Hepatocyte (in vitro differentiated cells): ENCODE measurements around the gene BMP4. TPM values are rescaled to one million over a fixed set of nuclear protein-coding genes. Genes with fewer than 3 reads are reported as not detected.

Experiments used
- DNase-seq: peaks from one replicate; pipeline ENCODE4 v3.0.0-alpha.2; 2016; ENCODE audit warnings: low spot score
- H2AFZ ChIP-seq: fragments of 200-600 bp; sonication (generic); 2 replicates; pipeline ENCODE4 v1.6.0; 2016; ENCODE audit warnings: antibody characterized with exemption, mild to moderate bottlenecking
- H3K27ac ChIP-seq: fragments of 200-600 bp; sonication (generic); 2 replicates; pipeline ENCODE4 v1.5.1; 2016; ENCODE audit warnings: mild to moderate bottlenecking
- H3K27me3 ChIP-seq: fragments of 200-600 bp; sonication (generic); 2 replicates; pipeline ENCODE4 v1.6.1; 2016
- H3K36me3 ChIP-seq: fragments of 200-600 bp; sonication (generic); replicated peaks from 2 replicates; pipeline ENCODE4 v1.5.1; 2016; ENCODE audit warnings: low read depth; ENCODE audit not compliant: insufficient read depth
- H3K4me1 ChIP-seq: fragments of 200-600 bp; sonication (generic); 2 replicates; pipeline ENCODE4 v1.5.1; 2016; ENCODE audit warnings: mild to moderate bottlenecking, moderate library complexity; ENCODE audit not compliant: insufficient read depth
- H3K4me2 ChIP-seq: fragments of 200-600 bp; sonication (generic); 2 replicates; pipeline ENCODE4 v1.6.0; 2016
- H3K4me3 ChIP-seq: fragments of 200-600 bp; sonication (generic); 2 replicates; pipeline ENCODE4 v1.5.1; 2016; ENCODE audit warnings: mild to moderate bottlenecking
- H3K79me2 ChIP-seq: fragments of 200-600 bp; sonication (generic); 2 replicates; pipeline ENCODE4 v1.6.0; 2017; ENCODE audit warnings: mild to moderate bottlenecking
- H3K9me2 ChIP-seq: fragments of 200-600 bp; sonication (generic); replicated peaks from 2 replicates; pipeline ENCODE4 v1.6.0; 2017; ENCODE audit warnings: mild to moderate bottlenecking; ENCODE audit not compliant: insufficient read depth
- H3K9me3 ChIP-seq: fragments of 200-600 bp; sonication (generic); 2 replicates; pipeline ENCODE4 v1.5.1; 2016; ENCODE audit warnings: low read depth, mild to moderate bottlenecking
- H4K20me1 ChIP-seq: fragments of 200-600 bp; sonication (generic); 2 replicates; pipeline ENCODE4 v1.6.0; 2016; ENCODE audit warnings: mild to moderate bottlenecking; ENCODE audit not compliant: insufficient read depth, poor library complexity, severe bottlenecking
- EZH2 ChIP-seq: fragments of 200-600 bp; sonication (generic); IDR thresholded peaks from 2 replicates; pipeline ENCODE4 v1.6.1; 2016; ENCODE audit warnings: antibody characterized with exemption, mild to moderate bottlenecking, borderline replicate concordance
- EZH2phosphoT487 ChIP-seq: fragments of 200-600 bp; sonication (generic); IDR thresholded peaks from one replicate; pipeline ENCODE4 v1.6.1; 2018; ENCODE audit warnings: antibody characterized with exemption, mild to moderate bottlenecking, low read depth, moderate library complexity; ENCODE audit not compliant: unreplicated experiment, severe bottlenecking
- WGBS: methylation state at CpG from one replicate; pipeline ENCODE4 v1.1.6; 2016; ENCODE audit warnings: low lambda C conversion rate; ENCODE audit errors: missing lambda C conversion rate; 5-methylcytosine and 5-hydroxymethylcytosine counted together
- polyA plus RNA-seq: library from polyadenylated mRNA; unstranded; fragments of >200 nt; fragmentation: Nextera tagmentation; extraction: Ambion mirVana; gene quantifications from 2 replicates; pipeline ENCODE4 v1.2.1, GENCODE V29; 2016
- total RNA-seq: library from RNA; depleted of rRNA; stranded (reverse); fragments of >200 nt; gene quantifications from 2 replicates; pipeline ENCODE4 v1.2.3, GENCODE V29; 2014
- TF ChIP-seq, protein P1 (sequence below): fragments of 200-600 bp; sonication (generic); IDR thresholded peaks from 2 replicates; pipeline ENCODE4 v1.5.1; 2016; ENCODE audit warnings: antibody characterized with exemption, mild to moderate bottlenecking; ENCODE audit not compliant: poor library complexity

Gene BMP4
- total and polyA plus RNA-seq, 2 experiments from 2014 or later, result 50.6 to 56.0 TPM

DNA sequence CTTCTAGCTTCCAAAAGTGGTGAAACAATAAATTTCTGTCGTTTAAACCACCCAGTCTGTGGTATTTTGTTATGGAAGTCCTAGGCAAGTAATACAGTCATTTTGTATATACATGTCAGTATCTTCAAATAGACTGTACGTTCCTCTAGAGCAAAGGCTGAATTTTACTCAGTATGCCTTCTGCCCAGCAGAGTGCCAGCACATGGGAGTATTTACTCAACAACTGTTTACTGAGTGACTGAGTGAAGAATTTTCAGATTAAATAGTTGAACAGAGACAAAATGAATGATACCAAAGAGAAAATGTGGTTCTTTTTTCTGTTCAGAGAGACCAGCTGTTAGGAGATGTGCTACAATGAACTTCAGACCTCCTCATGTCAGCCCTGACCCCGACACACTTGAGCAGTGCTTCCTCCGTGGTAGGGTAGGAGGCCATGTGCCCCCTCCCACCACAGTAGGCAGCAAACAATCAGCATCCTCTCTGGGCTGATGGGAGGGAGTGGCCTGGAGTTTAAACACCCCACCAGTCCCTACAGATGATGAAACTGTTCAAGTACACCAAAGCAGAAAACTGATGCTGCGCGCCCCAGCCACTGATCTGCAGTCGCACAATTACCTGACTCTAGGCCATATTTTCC lies 21.7 kb downstream of the BMP4 start:
- no peaks in the 10 kb centered on the region for H3K9me2 ChIP-seq
- 75% methylated on average over 7 of the region's 7 CpGs for WGBS
- DNase-seq, result no peak
- TF ChIP-seq EZH2 (no peak), EZH2phosphoT487 (no peak)
- TF ChIP-seq, protein P1, sequence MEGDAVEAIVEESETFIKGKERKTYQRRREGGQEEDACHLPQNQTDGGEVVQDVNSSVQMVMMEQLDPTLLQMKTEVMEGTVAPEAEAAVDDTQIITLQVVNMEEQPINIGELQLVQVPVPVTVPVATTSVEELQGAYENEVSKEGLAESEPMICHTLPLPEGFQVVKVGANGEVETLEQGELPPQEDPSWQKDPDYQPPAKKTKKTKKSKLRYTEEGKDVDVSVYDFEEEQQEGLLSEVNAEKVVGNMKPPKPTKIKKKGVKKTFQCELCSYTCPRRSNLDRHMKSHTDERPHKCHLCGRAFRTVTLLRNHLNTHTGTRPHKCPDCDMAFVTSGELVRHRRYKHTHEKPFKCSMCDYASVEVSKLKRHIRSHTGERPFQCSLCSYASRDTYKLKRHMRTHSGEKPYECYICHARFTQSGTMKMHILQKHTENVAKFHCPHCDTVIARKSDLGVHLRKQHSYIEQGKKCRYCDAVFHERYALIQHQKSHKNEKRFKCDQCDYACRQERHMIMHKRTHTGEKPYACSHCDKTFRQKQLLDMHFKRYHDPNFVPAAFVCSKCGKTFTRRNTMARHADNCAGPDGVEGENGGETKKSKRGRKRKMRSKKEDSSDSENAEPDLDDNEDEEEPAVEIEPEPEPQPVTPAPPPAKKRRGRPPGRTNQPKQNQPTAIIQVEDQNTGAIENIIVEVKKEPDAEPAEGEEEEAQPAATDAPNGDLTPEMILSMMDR, result no peak
- no peak overlapping the region for H3K27ac ChIP-seq
- no peaks in the 10 kb centered on the region for H4K20me1 ChIP-seq
- no peaks in the 10 kb centered on the region for H3K36me3 ChIP-seq
- H3K4me2 ChIP-seq, result no peak overlapping the region
- H3K27me3 ChIP-seq, result no peaks in the 10 kb centered on the region
- H2AFZ ChIP-seq, result no peak overlapping the region
- H3K4me1 ChIP-seq, result peaks cover 4% of the 10 kb centered on the region
- H3K79me2 ChIP-seq, result no peaks in the 10 kb centered on the region
- no peak overlapping the region for H3K4me3 ChIP-seq
- no peaks in the 10 kb centered on the region for H3K9me3 ChIP-seq

DNA sequence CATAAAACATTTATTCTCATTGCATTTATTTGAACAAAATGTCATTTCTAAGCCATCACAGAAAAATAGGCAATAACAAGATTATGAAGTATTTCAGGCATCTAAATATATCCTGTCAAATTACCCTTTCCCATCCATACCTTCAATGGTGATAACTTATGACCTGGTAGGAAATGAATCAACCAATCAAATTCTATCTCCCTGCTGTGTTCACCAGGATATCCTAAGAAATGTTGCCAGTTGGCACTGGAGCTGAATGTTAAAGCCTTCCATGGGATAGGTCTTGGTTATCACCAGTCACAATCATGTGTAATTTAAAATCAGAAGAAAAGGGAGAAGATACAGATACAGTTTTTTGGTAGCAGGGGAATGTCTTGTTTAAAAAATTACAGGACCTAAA lies 23.7 kb downstream of the BMP4 start:
- Histone ChIP-seq H3K9me3 (no peaks in the 10 kb centered on the region), H2AFZ (no peak overlapping the region), H3K4me1 (peaks cover 8% of the 10 kb centered on the region), H3K36me3 (no peaks in the 10 kb centered on the region), H3K9me2 (no peaks in the 10 kb centered on the region), H3K27ac (no peak overlapping the region), H3K79me2 (no peaks in the 10 kb centered on the region), H3K4me2 (no peak overlapping the region), H4K20me1 (no peaks in the 10 kb centered on the region), H3K27me3 (no peaks in the 10 kb centered on the region), H3K4me3 (no peak overlapping the region)
- TF ChIP-seq EZH2 (no peak), EZH2phosphoT487 (no peak)
- TF ChIP-seq, protein P1, result no peak
- no peak for DNase-seq

DNA sequence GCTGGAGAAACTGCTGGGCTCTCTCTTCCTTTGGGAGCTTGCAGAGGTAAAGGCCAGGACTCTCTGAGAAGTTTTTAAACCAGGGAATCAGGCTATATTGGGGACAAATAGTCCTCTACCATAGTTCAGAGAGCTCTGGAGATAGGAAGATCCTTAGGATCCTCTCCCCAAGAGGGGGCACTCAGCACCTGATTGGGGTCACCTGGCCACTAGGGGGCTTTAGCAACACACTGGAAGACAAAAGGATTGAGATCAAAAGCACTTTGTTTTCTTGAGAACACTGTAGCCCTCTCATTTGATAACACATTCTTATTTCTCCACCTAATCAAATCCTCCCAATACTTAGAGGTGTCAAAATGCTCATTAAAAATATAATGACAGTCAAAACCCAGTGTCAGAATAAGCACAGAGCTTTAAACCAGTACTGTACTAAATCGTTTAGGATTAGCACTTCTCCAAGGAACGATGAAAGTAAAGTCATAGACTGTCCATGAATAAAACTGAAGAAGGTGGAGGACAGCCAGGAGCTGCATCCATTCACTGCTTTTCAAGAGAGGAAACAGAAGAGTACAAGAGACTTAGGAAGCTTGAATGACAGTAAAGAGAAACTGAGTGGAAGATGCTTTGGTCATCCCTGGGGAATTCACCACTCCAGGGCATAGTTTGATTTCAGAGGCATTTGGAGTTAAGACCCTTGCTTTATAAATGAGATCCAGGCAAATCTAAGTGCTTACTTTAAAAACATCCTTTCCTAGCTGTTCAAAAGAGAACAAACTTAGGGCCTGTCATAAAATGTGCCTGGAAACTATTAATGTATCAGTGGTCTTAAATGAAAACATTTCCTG lies 26.5 kb downstream of the BMP4 start:
- H3K27me3 ChIP-seq, result no peaks in the 10 kb centered on the region
- 32% methylated on average over 2 of the region's 2 CpGs for WGBS
- peaks cover 14% of the 10 kb centered on the region for H3K4me1 ChIP-seq
- DNase-seq, result peak; percentile 62
- no peak overlapping the region for H3K4me2 ChIP-seq
- no peak overlapping the region for H2AFZ ChIP-seq
- no peaks in the 10 kb centered on the region for H3K9me3 ChIP-seq
- no peaks in the 10 kb centered on the region for H3K36me3 ChIP-seq
- no peaks in the 10 kb centered on the region for H4K20me1 ChIP-seq
- H3K9me2 ChIP-seq, result no peaks in the 10 kb centered on the region
- no peaks in the 10 kb centered on the region for H3K79me2 ChIP-seq
- no peak overlapping the region for H3K4me3 ChIP-seq
- H3K27ac ChIP-seq, result no peak overlapping the region
- TF ChIP-seq EZH2, result no peak
- TF ChIP-seq, protein P1, result peak; percentile 60
